Activated naive CD8-positive, alpha-beta T cell treated with anti-CD3 and anti-CD28 coated beads for 36 hours (primary cell): ENCODE data around the gene PADI3. TPM values are rescaled to one million over a fixed set of nuclear protein-coding genes. Genes with fewer than 3 reads are reported as not detected.

ENCODE experiments used
- DNase-seq: peaks from one replicate; pipeline ENCODE4 v3.0.0; 2021
- H3K27ac Mint-ChIP-seq: one replicate; pipeline ENCODE4 v1.8.0; 2022; ENCODE audit warnings: mild to moderate bottlenecking, moderate library complexity, mixed read lengths
- H3K27me3 Mint-ChIP-seq: one replicate; pipeline ENCODE4 v1.8.0; 2022; ENCODE audit warnings: mild to moderate bottlenecking, mixed read lengths
- H3K36me3 Mint-ChIP-seq: one replicate; pipeline ENCODE4 v1.8.0; 2021; ENCODE audit warnings: mild to moderate bottlenecking, mixed read lengths
- H3K4me1 Mint-ChIP-seq: one replicate; pipeline ENCODE4 v1.8.0; 2021; ENCODE audit warnings: mixed read lengths
- H3K4me3 Mint-ChIP-seq: one replicate; pipeline ENCODE4 v1.8.0; 2022; ENCODE audit warnings: mild to moderate bottlenecking, moderate library complexity, mixed read lengths
- H3K9me3 Mint-ChIP-seq: one replicate; pipeline ENCODE4 v1.8.0; 2022; ENCODE audit warnings: mixed read lengths
- total RNA-seq, 2 experiments: library from RNA; stranded (reverse); gene quantifications; one replicate each; pipeline ENCODE4 v1.2.3, GENCODE V29; 2021

Gene PADI3
- total RNA-seq, 2 experiments from 2014 or later: not detected

GRCh38 chr1:17287130-17287776 lies 38.4 kb downstream of the PADI3 start:
- DNase-seq: no peak
- peaks cover 18% of the 10 kb centered on the region for H3K27me3 Mint-ChIP-seq
- no peaks in the 10 kb centered on the region for H3K9me3 Mint-ChIP-seq
- H3K36me3 Mint-ChIP-seq: no peaks in the 10 kb centered on the region
- H3K4me3 Mint-ChIP-seq: no peak overlapping the region
- H3K4me1 Mint-ChIP-seq: no peaks in the 10 kb centered on the region
- H3K27ac Mint-ChIP-seq: no peak overlapping the region

- Mint-ChIP-seq H3K27me3 (peaks cover 29% of the 10 kb centered on the region), H3K36me3 (no peaks in the 10 kb centered on the region), H3K4me1 (no peaks in the 10 kb centered on the region), H3K9me3 (no peaks in the 10 kb centered on the region), H3K27ac (no peak overlapping the region), H3K4me3 (no peak overlapping the region)
- DNase-seq: no peak
Measured at GRCh38 chr1:17289721-17290120, 40.8 kb downstream of the PADI3 start.

GRCh38 chr1:17290553-17290952 lies 41.7 kb downstream of the PADI3 start:
- no peak overlapping the region for H3K4me3 Mint-ChIP-seq
- DNase-seq: no peak
- H3K9me3 Mint-ChIP-seq: no peaks in the 10 kb centered on the region
- H3K36me3 Mint-ChIP-seq: no peaks in the 10 kb centered on the region
- H3K4me1 Mint-ChIP-seq: no peaks in the 10 kb centered on the region
- H3K27ac Mint-ChIP-seq: no peak overlapping the region
- H3K27me3 Mint-ChIP-seq: peaks cover 29% of the 10 kb centered on the region

GRCh38 chr1:17292299-17293160 lies 43.6 kb downstream of the PADI3 start:
- Mint-ChIP-seq H3K27me3 (peaks cover 29% of the 10 kb centered on the region), H3K36me3 (no peaks in the 10 kb centered on the region), H3K9me3 (no peaks in the 10 kb centered on the region), H3K27ac (no peak overlapping the region), H3K4me1 (no peaks in the 10 kb centered on the region), H3K4me3 (no peak overlapping the region)
- DNase-seq: no peak

GRCh38 chr1:17293681-17294425 lies 45.0 kb downstream of the PADI3 start:
- no peak for DNase-seq
- Mint-ChIP-seq H3K9me3 (peaks cover under 1% of the 10 kb centered on the region), H3K4me3 (no peak overlapping the region), H3K27ac (no peak overlapping the region), H3K36me3 (no peaks in the 10 kb centered on the region), H3K4me1 (no peaks in the 10 kb centered on the region), H3K27me3 (peaks cover 29% of the 10 kb centered on the region)

GRCh38 chr1:17295292-17295691 lies 46.4 kb downstream of the PADI3 start:
- Mint-ChIP-seq H3K4me1 (no peaks in the 10 kb centered on the region), H3K9me3 (peaks cover 1% of the 10 kb centered on the region), H3K4me3 (no peak overlapping the region), H3K27ac (no peak overlapping the region), H3K27me3 (peaks cover 22% of the 10 kb centered on the region), H3K36me3 (no peaks in the 10 kb centered on the region)
- no peak for DNase-seq

- Mint-ChIP-seq H3K9me3 (peaks cover 1% of the 10 kb centered on the region), H3K36me3 (no peaks in the 10 kb centered on the region), H3K4me1 (no peaks in the 10 kb centered on the region), H3K4me3 (no peak overlapping the region), H3K27me3 (peaks cover 19% of the 10 kb centered on the region), H3K27ac (no peak overlapping the region)
- DNase-seq: no peak
Measured at GRCh38 chr1:17296086-17296485, 47.2 kb downstream of the PADI3 start.

- Mint-ChIP-seq H3K4me3 (no peak overlapping the region), H3K36me3 (peaks cover 4% of the 10 kb centered on the region), H3K27ac (no peak overlapping the region)
Measured at GRCh38 chr1:17297991-17298390, 49.1 kb downstream of the PADI3 start.

GRCh38 chr1:17301767-17302166 lies 52.9 kb downstream of the PADI3 start:
- DNase-seq: no peak
- H3K36me3 Mint-ChIP-seq: peaks cover 5% of the 10 kb centered on the region
- no peaks in the 10 kb centered on the region for H3K4me1 Mint-ChIP-seq
- H3K9me3 Mint-ChIP-seq: peaks cover 12% of the 10 kb centered on the region
- H3K27me3 Mint-ChIP-seq: no peaks in the 10 kb centered on the region
- H3K27ac Mint-ChIP-seq: no peak overlapping the region
- no peak overlapping the region for H3K4me3 Mint-ChIP-seq

More at GRCh38 chr1:17297991-17298390, 49.1 kb downstream of the PADI3 start:
- H3K27me3 Mint-ChIP-seq: peaks cover 10% of the 10 kb centered on the region
- no peak for DNase-seq
- no peaks in the 10 kb centered on the region for H3K4me1 Mint-ChIP-seq
- peaks cover 12% of the 10 kb centered on the region for H3K9me3 Mint-ChIP-seq

- no peaks in the 10 kb centered on the region for H3K4me1 Mint-ChIP-seq
- H3K27ac Mint-ChIP-seq: no peak overlapping the region
- peaks cover 5% of the 10 kb centered on the region for H3K36me3 Mint-ChIP-seq
- peaks cover 8% of the 10 kb centered on the region for H3K27me3 Mint-ChIP-seq
- peaks cover 11% of the 10 kb centered on the region for H3K9me3 Mint-ChIP-seq
- DNase-seq: no peak
- H3K4me3 Mint-ChIP-seq: no peak overlapping the region
Measured at GRCh38 chr1:17304151-17304825, 55.4 kb downstream of the PADI3 start.

GRCh38 chr1:17304826-17305175 lies 55.9 kb downstream of the PADI3 start:
- no peak for DNase-seq
- Mint-ChIP-seq H3K4me3 (no peak overlapping the region), H3K4me1 (no peaks in the 10 kb centered on the region), H3K27ac (no peak overlapping the region), H3K36me3 (peaks cover 5% of the 10 kb centered on the region), H3K27me3 (peaks cover 13% of the 10 kb centered on the region), H3K9me3 (peaks cover 11% of the 10 kb centered on the region)

GRCh38 chr1:17305576-17306095 lies 56.7 kb downstream of the PADI3 start:
- Mint-ChIP-seq H3K27me3 (peaks cover 20% of the 10 kb centered on the region), H3K27ac (no peak overlapping the region), H3K4me3 (no peak overlapping the region), H3K4me1 (no peaks in the 10 kb centered on the region), H3K36me3 (peaks cover 5% of the 10 kb centered on the region), H3K9me3 (peaks cover 11% of the 10 kb centered on the region)
- no peak for DNase-seq

- Mint-ChIP-seq H3K27ac (no peak overlapping the region), H3K4me3 (no peak overlapping the region), H3K9me3 (peaks cover 11% of the 10 kb centered on the region), H3K4me1 (no peaks in the 10 kb centered on the region), H3K27me3 (peaks cover 20% of the 10 kb centered on the region), H3K36me3 (peaks cover 5% of the 10 kb centered on the region)
- DNase-seq: no peak
Measured at GRCh38 chr1:17306407-17306806, 57.5 kb downstream of the PADI3 start.

- Mint-ChIP-seq H3K4me3 (no peak overlapping the region), H3K4me1 (no peaks in the 10 kb centered on the region), H3K27me3 (peaks cover 20% of the 10 kb centered on the region), H3K27ac (no peak overlapping the region), H3K36me3 (peaks cover 4% of the 10 kb centered on the region), H3K9me3 (peaks cover 7% of the 10 kb centered on the region)
- no peak for DNase-seq
Measured at GRCh38 chr1:17306921-17307320, 58.0 kb downstream of the PADI3 start.
